Stimulated activated CD8-positive, alpha-beta memory T cell treated with anti-CD3 and anti-CD28 coated beads, Interleukin-12 subunit alpha, Interleukin-12 subunit beta, amount 100 ng/mL, for 24 hours (primary cell): ENCODE data around the gene MAP2K1.
"Not testable (repeated sequence)": the region's sequence is repeated elsewhere in the genome, so short reads cannot be mapped to it uniquely, and the experiment has no call there.

Experiments used
- DNase-seq: peaks from one replicate; pipeline ENCODE4 v3.0.0-alpha.2; 2020; ENCODE audit errors: extremely low read depth

The MAP2K1 gene

DNA sequence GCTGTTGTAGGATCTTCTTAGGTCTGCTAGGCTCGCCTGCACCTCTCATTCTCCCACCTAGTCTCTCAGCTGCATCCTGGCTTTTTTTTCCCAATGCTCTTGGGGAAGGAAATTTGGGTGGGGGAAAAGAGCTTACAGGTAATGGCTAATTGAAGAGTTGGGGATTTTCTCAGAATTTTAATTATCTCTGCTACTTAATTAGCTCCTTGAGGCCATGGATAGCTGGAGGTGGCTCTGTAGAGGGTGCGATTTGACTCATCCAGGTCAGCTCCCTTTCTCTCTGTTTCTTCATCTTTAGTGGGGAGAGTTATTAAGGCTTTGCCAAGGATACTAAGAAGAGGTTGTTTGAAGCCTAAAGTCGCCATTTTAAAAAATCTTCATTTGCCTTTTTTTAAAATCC lies 88.3 kb downstream of the MAP2K1 start:
- no peak for DNase-seq

DNA sequence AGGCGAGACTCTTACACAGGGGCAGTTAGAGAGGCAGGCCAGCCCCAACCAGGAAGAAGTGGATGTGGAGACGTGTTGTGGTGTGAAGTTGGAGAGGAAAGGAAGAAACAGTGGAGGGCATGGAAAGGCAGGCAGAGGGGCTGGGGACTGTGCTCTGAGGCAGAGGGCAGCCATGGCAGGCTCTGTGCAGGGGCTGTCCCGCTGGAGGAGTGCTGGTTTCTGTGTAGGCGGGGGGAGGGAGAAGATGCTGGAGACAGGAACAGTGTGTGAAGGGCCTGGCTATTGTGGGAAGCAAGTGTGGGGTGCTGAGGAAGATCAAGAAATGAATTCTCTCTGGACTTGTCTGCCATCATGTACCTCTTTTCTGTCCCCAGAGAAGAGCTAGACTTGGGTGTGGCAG lies 89.8 kb downstream of the MAP2K1 start:
- DNase-seq, result no peak

DNA sequence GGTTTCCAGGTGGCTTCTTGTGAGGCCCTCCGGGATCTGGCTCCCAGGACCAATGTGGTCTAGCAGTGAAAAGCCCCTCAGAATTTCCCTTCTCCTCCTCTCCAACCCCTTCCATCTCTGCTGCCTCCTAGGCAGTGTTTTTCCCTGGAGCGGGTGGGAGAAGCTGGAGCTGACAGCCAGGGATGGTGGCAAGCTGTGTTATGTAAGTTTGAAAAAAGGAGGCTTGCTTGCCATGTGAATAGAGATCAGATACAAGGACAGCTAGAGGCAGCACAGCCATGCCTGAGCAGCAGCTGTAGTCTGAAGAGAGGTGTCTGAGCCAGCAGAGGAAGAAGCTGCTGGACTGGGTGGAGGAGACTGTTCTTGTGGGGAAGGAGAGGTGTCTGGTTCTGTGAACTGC lies 90.3 kb downstream of the MAP2K1 start:
- no peak for DNase-seq

DNA sequence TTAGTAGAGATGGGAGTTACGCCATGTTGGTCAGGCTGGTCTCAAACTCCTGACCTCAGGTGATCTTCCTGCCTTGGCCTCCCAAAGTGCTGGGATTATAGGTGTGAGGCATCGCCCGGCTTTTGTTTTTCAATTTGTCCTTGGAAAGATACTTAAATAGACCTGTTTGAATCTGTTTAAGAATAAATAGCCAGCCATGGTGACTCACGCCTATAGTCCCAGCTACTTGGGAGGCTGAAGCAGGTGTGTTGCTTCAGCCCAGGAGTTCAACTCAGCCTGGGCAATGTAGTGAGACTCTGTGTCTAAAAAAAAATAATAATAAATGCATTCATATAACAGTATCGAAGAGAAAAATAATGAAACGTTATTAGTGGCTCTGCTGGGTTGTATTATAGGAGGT lies 93.6 kb downstream of the MAP2K1 start:
- no peak for DNase-seq

DNA sequence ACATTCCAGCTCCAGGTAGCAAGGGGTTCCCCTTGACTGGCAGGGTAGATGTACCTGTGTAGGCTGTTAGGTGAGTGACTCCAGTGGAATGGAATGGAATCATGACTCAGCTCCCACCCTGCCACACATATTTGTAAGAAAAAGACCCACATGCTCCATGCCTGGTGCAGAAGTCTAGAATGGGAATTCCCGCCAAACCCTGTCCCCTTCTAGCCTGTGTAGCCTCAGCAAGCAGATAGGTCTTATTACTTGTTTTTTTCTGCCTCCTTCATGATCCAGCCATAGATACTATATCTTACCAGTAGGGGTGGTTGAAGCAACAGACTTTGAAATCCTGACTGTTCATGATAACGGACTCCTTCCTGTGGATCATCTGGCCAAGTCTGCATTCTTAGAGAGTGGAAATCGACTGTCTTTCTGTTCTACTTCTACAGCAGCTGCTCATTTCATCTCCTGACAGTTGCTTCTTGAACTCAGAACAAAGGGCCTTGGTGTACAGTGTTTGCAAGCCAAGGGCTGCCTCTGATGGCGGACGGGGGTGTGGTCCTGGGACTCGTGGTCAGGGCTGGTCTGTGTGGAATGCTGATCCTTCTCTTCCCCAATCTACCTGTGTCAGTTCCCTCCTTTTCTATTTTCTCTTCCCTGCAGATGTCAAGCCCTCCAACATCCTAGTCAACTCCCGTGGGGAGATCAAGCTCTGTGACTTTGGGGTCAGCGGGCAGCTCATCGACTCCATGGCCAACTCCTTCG lies 94.6 kb downstream of the MAP2K1 start:
- DNase-seq, result no peak

DNA sequence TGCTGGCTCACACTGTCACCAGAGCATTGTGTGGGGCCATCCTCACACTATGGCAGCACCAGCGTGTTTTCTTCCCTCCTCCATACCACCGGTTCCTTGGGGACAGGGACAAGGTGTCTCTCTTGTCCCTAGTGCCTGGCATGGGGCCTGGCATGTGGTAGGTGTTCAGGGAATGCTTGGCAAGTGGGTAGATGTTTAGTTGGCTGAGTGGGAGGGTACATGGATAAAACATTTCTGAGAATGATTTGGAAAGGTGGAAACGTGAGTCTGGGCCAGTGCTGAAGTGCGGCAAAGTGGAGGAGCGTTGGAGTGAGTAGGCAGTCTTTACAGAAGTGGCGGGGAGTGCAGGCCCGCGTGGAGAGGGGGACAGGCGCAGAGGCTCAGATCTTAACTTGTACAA lies 95.8 kb downstream of the MAP2K1 start:
- no peak for DNase-seq

DNA sequence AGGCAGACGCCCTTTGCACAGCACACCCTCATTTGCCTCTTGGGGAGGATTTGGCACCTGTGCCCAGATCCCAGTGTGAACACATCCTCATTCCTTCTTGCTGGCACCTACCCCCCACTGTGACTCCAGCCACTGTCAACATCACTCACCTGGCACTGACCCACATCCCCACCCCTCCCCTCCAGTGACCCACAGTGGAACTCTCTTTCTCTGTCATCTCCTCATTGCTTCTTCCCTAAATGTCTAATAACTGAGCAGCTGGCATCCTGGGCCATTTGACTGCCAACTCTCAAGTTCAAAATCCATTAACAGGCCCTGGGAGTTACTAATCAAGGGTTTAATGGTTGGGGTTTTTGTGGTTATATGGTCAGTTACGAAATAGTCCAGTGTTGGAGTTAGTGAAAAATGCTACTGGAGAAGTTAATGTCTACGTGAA lies 96.4 kb downstream of the MAP2K1 start:
- DNase-seq, result no peak

DNA sequence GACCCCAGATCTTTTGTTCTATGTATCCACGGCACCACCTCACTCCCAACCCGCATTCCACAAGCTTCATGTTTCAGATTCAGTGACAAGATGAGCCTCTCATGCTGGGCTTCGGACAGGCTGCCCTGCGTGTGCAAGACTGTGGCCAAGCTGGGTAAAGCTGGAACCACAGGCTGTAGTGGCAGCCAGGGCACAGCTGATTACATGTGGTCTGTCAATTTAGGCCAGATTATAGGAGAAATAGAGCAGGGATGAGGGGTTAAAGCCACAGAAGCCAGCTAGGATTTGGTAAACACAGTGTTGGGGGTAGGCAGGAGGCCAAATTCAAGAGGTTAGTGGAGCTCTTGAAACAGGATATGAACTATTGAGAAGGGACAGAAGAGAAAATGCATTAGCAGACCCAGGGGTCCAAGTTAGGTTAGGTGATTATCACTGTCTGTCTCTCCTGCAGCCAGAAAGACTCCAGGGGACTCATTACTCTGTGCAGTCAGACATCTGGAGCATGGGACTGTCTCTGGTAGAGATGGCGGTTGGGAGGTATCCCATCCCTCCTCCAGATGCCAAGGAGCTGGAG lies 97.9 kb downstream of the MAP2K1 start:
- no peak for DNase-seq

DNA sequence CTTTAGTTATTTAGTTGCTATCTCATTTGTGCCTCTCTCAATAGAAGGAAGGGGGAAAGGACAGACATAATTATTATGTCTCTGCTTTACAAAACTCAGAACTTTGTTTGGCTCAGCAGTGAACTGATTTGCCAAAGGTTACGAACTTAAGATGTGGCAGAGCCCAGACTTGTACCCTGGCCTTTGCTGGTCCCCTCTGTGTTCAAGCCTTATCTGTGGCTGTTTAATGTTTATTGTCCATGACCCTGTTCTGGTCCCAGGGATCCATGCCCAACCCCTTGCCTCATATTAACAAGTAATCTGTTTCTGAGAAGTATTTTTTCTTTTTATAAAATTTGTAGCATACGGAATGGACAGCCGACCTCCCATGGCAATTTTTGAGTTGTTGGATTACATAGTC lies 100.2 kb downstream of the MAP2K1 start:
- no peak for DNase-seq

DNA sequence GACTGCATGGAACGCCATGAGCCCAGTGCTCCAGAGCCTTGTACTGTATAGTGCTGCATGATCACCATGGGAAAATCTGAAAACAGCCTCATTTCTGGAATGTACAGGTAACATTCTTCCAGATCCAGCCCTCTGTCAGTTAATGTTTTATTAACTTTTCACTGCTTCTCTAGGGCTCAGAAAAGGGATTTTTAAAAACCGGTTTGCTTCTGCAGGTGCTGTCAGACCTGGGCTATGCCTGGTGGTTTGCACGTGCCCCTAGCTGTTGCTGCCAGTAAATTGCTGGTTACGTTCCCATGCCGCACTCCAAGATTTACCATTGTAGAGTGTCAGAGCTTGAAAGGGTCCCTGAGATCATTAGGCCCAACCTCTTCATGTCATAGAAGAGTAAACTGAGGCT lies 101.8 kb downstream of the MAP2K1 start:
- DNase-seq, result no peak

DNA sequence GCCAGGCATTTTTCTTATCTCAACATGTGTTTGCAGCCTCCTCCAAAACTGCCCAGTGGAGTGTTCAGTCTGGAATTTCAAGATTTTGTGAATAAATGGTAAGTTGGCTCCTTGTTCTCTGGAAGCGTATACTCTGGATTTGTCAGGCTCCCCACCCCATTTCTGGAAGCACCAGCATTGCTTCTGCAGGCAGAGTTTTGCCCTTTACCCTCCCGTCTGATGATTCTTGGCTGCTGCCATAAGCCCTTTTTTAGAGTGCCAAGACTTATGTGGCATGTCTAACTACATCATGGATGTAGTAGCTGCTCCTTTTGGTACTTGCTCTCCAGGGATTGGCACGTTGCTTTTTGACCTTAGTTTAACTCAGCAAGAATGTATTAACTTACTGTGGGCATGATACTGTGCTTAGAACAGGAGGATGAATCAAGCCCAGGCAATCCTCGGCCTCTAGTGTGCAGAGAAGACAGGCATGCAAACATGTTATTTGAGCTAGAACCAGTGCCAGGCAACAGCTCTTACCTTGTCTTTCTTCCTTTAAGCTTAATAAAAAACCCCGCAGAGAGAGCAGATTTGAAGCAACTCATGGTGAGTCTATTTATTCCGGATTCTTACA lies 102.6 kb downstream of the MAP2K1 start:
- DNase-seq, result no peak

DNA sequence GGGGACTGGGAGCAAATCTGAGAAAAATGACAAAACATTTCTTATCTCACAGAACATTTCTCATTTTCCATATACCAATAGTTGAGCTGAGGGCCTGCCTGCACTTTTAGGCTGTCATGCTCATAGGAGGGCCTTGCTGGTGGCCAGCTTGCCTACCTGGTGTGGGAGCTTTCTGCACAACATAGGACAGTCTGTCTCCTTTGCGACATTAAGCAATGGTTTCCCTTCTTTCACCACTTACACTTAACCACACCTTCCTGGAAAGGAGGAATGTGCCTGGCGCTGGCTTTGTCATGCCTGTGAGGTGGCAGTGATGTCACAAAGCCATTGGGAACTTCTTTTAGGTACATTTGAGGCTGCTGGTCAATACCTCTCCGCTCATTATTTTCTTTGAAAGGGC lies 105.1 kb downstream of the MAP2K1 start:
- no peak for DNase-seq

DNA sequence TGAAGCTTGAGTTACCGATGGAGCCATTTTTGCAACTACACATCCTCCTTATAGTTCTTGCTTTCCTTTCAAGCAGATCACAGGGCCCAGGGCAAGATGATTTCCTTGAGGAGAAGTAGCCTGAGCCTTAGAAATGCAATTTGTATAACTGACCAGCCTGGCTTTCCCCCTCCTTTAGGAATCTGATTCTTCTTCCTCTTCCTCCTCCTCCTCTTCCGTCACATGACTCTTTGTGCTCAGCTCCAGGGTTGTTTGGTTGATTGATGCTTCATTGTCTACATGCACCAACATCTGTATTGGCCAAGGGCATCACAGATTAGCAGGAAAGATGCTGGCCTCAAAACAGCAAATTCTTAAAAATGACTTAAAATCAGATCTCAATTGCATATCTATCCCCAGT lies 107.5 kb downstream of the MAP2K1 start:
- DNase-seq, result no peak

DNA sequence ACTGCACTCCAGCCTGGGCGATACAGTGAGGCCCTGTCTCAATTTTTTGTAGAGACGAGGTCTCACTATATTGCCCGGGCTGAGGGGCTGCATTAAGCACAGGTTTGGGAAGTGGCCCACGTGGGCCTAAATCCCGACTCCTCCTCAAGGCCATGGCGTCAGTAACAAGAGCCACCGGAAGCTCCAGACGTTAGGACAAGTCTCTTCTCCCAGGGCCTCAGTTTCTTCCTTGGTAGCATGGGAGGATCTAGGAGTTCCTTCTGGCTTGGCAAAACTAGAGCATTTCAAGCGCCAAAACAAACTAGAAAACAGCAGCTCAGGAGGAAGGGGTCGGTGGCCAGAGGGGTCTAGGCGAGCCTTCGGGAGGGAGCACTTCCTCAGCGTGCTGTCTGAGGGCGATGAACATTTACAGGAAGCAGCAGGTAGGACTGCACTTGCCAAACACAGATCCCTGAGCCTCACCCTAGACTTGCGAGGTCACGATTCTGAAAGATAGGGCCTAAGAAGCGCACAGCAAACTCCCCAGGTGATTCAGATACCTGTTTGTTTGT lies 110.3 kb downstream of the MAP2K1 start:
- no peak for DNase-seq

DNA sequence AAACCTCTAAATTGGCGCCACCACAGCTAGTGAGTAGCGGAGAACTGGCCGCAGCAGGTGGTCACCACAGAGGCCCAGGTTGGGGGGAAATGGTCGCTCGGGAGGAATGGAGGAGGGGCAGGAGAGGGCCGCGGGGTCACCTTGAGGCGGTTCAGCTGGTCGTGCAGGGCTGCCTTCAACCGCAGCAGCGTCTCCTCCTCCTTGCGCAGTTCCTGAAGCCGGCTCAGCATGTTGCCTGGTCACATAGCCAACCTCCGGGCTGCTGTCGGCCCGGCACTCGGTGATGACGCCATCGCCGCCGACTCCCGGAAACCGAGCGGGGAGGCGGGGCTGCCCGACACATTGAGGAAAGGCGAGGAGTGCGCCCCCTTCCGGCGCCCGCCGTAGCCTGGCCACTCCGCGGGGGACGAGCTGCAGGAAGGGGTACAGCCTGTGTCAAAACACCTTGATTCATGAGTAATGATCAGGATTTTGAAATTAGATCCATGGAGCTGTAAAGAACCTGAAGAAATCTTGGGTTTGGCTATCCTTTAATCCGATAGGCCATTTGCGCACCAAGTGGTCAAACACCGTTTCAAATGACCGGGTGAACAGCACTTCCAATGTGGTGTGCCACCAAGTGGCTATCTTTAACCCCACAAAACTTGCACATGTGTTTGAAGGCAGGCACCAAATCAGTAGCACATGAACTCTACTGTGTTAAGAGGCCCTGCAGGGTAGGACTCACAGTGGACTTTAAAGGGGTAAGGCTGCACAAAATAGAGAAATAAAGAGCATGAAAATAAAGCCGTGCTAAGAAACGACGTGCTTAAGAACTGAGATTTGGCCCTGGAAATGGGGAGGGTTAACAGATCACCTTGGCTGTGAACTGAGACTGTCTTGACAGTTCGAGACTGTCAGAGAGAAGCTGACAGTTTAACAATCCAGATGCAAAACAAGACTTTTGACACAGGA lies 111.1 kb downstream of the MAP2K1 start, which contains the start of gene SNAPC5:
Gene SNAPC5 (minus strand): TSS at position 261 of the 954 bp plus-strand sequence. CDS start 31 bp downstream, at position 230.
- DNase-seq, result peak; percentile 94

DNA sequence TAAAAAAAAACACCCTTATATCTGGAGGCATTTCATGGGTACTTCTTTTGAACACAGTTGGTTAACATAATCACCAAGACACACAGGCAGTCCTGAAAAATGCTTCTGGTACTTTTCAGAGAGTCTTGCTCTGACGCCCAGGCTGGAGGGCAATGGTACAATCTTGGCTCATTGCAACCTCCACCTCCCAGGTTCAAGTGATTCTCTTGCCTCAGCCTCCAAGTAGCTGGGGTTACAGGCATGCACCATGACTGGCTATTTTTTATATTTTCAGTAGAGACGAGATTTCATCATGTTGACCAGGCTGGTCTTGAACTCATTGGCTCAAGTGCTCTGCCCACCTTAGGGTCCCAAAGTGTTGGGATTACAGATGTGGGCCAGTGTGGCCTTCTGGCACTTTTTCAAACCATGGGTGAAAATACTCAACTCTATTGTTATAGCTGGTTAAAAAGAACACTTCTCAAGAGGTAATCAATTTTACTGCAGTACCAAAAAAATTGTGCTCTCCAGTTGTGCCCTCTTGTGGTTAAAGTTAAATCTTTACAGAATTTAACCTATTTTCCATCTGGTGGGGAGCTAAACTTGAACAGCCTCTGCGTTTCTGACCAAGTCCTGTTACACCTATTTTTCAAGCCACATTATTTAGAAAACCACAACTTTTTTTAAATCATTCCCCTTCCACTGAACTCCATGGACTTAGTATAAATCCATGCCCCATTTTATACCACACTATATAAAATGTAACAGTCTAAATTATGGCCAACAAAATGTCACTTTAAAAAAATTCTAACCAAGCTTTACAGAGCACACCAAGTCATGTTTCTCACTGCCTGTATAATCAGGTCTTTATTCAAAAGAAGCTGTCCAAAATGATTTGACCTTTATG lies 112.0 kb downstream of the MAP2K1 start:
- no peak for DNase-seq

DNA sequence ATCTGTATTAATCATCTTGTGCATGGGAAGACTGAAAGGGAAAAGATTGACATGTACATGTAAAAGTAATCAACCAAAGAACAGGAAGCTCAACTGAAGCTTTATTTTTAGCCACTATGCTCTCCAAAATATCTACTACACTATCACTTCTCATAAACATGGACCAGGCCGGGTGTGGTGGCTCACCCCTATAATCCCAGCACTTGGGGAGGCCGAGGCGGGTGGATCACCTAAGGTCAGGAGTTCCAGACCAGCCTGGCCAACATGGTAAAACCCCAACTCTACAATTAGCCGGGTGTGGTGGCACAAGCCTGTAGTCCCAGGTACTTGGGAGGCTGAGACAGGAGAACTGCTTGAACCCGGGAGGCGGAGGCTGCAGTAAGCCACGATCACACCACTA lies 113.6 kb downstream of the MAP2K1 start:
- DNase-seq, result not testable (repeated sequence)

DNA sequence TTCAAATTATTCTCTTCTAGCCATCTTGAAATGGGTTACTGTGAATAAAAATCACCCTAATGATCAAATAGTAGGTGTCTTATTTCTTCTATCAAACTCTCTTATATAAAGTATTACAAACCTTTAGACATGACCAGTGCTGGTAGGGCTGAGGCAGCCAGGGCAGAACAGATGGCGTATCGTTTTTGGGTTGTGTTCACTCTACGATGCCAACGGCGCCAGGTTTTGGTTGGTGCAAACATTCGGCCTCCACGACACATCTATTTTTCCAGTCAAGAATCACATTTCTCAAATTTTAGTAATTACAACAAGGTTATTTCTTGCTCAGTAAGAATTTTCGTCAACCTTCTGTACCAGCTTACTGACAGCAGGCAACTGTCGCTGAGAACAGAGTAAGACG lies 115.8 kb downstream of the MAP2K1 start:
- DNase-seq, result no peak

DNA sequence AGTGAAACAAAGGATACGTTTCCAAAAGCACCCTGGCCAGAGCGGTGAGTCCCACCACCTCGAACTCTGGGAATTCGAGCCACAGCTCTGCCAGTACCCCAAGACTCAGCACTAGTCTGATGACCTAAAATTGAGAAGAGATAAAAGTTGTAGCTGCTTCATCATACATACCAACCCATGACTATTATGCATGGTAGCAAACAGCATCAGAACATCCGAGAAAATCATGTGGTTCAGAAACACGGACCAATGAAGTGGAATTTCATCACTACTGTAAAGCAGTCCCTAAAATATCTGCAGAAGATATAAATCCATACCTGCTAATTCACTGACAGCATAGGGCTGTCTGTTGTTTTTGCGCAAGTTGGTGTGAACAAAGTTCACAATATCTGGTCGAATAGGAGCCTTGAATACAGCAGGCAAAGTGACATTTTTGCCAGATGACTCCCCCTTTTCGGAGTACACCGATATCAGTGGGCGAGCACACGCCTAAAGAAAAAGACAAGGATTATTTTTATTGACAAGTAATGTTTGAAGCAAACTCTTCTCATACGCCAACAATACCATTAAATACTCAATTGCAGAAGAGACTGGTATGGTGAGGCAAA lies 116.4 kb downstream of the MAP2K1 start:
- not testable (repeated sequence) for DNase-seq
